ENCODE measurements around the gene STYX.

The STYX gene

GRCh38 chr14:52741865-52742264 is 11.9 kb downstream of the STYX start:
- DNase-seq: no peak
- no peak overlapping the region for H2AFZ ChIP-seq (ENCODE audit: low read depth, low read length)
- peaks cover 5 to 21% of the 10 kb centered on the region in 2 experiments for H3K36me3 ChIP-seq (ENCODE audit: control insufficient read depth in 1 of 2, insufficient read depth in 2 of 2, low read depth in 1 of 2, low read length in 2 of 2)
- no peak overlapping the region for H3K27ac ChIP-seq (ENCODE audit: low read length, poor library complexity, severe bottlenecking)
- H2BK15ac ChIP-seq (ENCODE audit: low read depth, poor library complexity, severe bottlenecking): no peak overlapping the region
- H3K23ac ChIP-seq (ENCODE audit: low read length in 2 of 2): no peak overlapping the region
- no peak overlapping the region for H3K4me3 ChIP-seq (ENCODE audit: insufficient read depth in 1 of 2, low read depth in 1 of 2, low read length in 2 of 2)
- H3K9me3 ChIP-seq (ENCODE audit: control insufficient read depth, low read length): no peaks in the 10 kb centered on the region
- H3K4me2 ChIP-seq (ENCODE audit: low read length, poor library complexity, severe bottlenecking): no peak overlapping the region
- H3K27me3 ChIP-seq (ENCODE audit: control insufficient read depth in 1 of 2, insufficient read depth in 1 of 2, low read length in 2 of 2): no peaks in the 10 kb centered on the region
- no peak overlapping the region for H3K14ac ChIP-seq (ENCODE audit: low read length in 2 of 2)
- H3K18ac ChIP-seq (ENCODE audit: low read depth in 1 of 2, low read length in 2 of 2): no peak overlapping the region
- no peak overlapping the region for H4K91ac ChIP-seq (ENCODE audit: low read length)
- H2BK120ac ChIP-seq (ENCODE audit: low read depth, low read length): no peak overlapping the region
- no peak overlapping the region for H2AK5ac ChIP-seq (ENCODE audit: low read length, severe bottlenecking)
- H4K8ac ChIP-seq (ENCODE audit: low read length): no peak overlapping the region
- H2BK5ac ChIP-seq (ENCODE audit: low read depth, low read length, poor library complexity, severe bottlenecking): no peak overlapping the region
- no peak overlapping the region for H2BK12ac ChIP-seq (ENCODE audit: low read length in 2 of 2)
- H3K9ac ChIP-seq (ENCODE audit: low read length): peak overlapping the region; percentile 65
- peaks cover 12% of the 10 kb centered on the region for H3K79me1 ChIP-seq (replicated peaks; ENCODE audit: low read length, poor library complexity, severe bottlenecking)
- H3K4ac ChIP-seq (ENCODE audit: low read depth in 1 of 2, low read length in 2 of 2): no peak overlapping the region
- no peaks in the 10 kb centered on the region for H3K4me1 ChIP-seq (ENCODE audit: control insufficient read depth, insufficient read depth, low read depth, low read length)

GRCh38 chr14:52748647-52749292 is 18.8 kb downstream of the STYX start:
- Histone ChIP-seq H3K27ac (ENCODE audit: low read length, poor library complexity, severe bottlenecking) (no peak overlapping the region), H3K4me2 (ENCODE audit: low read length, poor library complexity, severe bottlenecking) (no peak overlapping the region), H3K79me1 (replicated peaks; ENCODE audit: low read length, poor library complexity, severe bottlenecking) (peaks cover 3% of the 10 kb centered on the region), H2BK12ac (ENCODE audit: low read length in 2 of 2) (no peak overlapping the region), H3K14ac (ENCODE audit: low read length in 2 of 2) (no peak overlapping the region), H3K36me3 (ENCODE audit: control insufficient read depth in 1 of 2, insufficient read depth in 2 of 2, low read depth in 1 of 2, low read length in 2 of 2) (peaks cover 5 to 59% of the 10 kb centered on the region in 2 experiments), H2AFZ (ENCODE audit: low read depth, low read length) (no peak overlapping the region), H2AK5ac (ENCODE audit: low read length, severe bottlenecking) (no peak overlapping the region), H3K23ac (ENCODE audit: low read length in 2 of 2) (no peak overlapping the region), H3K9ac (ENCODE audit: low read length) (no peak overlapping the region), H4K91ac (ENCODE audit: low read length) (no peak overlapping the region), H3K4ac (ENCODE audit: low read depth in 1 of 2, low read length in 2 of 2) (no peak overlapping the region), H3K27me3 (ENCODE audit: control insufficient read depth in 1 of 2, insufficient read depth in 1 of 2, low read length in 2 of 2) (no peaks in the 10 kb centered on the region), H2BK5ac (ENCODE audit: low read depth, low read length, poor library complexity, severe bottlenecking) (no peak overlapping the region), H2BK120ac (ENCODE audit: low read depth, low read length) (no peak overlapping the region), H2BK15ac (ENCODE audit: low read depth, poor library complexity, severe bottlenecking) (no peak overlapping the region), H3K18ac (ENCODE audit: low read depth in 1 of 2, low read length in 2 of 2) (no peak overlapping the region), H4K8ac (ENCODE audit: low read length) (no peak overlapping the region), H3K4me3 (ENCODE audit: insufficient read depth in 1 of 2, low read depth in 1 of 2, low read length in 2 of 2) (no peak overlapping the region), H3K9me3 (ENCODE audit: control insufficient read depth, low read length) (no peaks in the 10 kb centered on the region), H3K4me1 (ENCODE audit: control insufficient read depth, insufficient read depth, low read depth, low read length) (no peaks in the 10 kb centered on the region)
- no peak for DNase-seq
- 93% methylated on average over 6 of the region's 8 CpGs for WGBS

DNA sequence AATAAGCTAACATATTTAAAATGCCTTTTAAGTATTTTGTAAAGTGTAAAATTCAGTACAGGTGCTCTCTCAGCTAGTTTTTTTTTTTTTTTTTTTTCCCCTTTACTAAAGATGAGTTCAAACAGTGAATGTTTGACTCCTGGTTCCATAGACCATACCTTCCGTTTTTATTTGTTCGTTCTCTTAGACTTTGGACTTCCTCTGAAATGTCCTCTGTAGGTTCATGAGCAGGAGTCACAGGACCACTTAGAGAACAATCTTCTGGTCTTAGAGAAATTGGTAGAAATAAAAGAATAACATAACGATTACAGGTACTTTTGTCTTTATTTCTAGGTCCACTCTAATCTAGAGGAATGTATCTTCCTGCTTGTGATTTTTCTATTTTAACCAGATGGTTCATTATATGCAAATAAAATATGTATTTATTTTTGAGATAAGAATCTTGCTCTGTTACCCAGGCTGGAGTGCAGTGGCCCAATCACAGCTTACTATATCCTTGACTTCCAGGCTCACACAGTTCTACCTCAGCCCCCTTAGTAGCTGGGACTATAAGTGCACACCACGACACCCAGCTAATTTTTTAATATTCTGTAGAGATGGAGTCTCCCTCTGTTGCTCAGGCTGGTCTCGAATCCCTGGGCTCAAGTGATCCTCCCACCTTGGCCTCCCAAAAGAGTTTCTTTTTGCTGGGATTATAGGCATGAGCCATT is 25.8 kb downstream of the STYX start:
- peaks cover 3 to 53% of the 10 kb centered on the region in 2 experiments for H3K36me3 ChIP-seq (ENCODE audit: control insufficient read depth in 1 of 2, insufficient read depth in 2 of 2, low read depth in 1 of 2, low read length in 2 of 2)
- H3K23ac ChIP-seq (ENCODE audit: low read length in 2 of 2): no peak overlapping the region
- H3K79me1 ChIP-seq (replicated peaks; ENCODE audit: low read length, poor library complexity, severe bottlenecking): peaks cover 2% of the 10 kb centered on the region
- H3K27me3 ChIP-seq (ENCODE audit: control insufficient read depth in 1 of 2, insufficient read depth in 1 of 2, low read length in 2 of 2): no peaks in the 10 kb centered on the region
- no peak overlapping the region for H2BK12ac ChIP-seq (ENCODE audit: low read length in 2 of 2)
- H2BK120ac ChIP-seq (ENCODE audit: low read depth, low read length): no peak overlapping the region
- H2AK5ac ChIP-seq (ENCODE audit: low read length, severe bottlenecking): no peak overlapping the region
- H4K91ac ChIP-seq (ENCODE audit: low read length): no peak overlapping the region
- no peak overlapping the region for H2BK5ac ChIP-seq (ENCODE audit: low read depth, low read length, poor library complexity, severe bottlenecking)
- H2BK15ac ChIP-seq (ENCODE audit: low read depth, poor library complexity, severe bottlenecking): no peak overlapping the region
- no peaks in the 10 kb centered on the region for H3K9me3 ChIP-seq (ENCODE audit: control insufficient read depth, low read length)
- H3K4ac ChIP-seq (ENCODE audit: low read depth in 1 of 2, low read length in 2 of 2): no peak overlapping the region
- H3K14ac ChIP-seq (ENCODE audit: low read length in 2 of 2): no peak overlapping the region
- no peak overlapping the region for H3K4me3 ChIP-seq (ENCODE audit: insufficient read depth in 1 of 2, low read depth in 1 of 2, low read length in 2 of 2)
- WGBS: 96% methylated on average over 4 of the region's 5 CpGs
- no peak overlapping the region for H3K18ac ChIP-seq (ENCODE audit: low read depth in 1 of 2, low read length in 2 of 2)
- no peak overlapping the region for H4K8ac ChIP-seq (ENCODE audit: low read length)
- H2AFZ ChIP-seq (ENCODE audit: low read depth, low read length): no peak overlapping the region
- H3K4me2 ChIP-seq (ENCODE audit: low read length, poor library complexity, severe bottlenecking): no peak overlapping the region
- no peak for DNase-seq
- H3K4me1 ChIP-seq (ENCODE audit: control insufficient read depth, insufficient read depth, low read depth, low read length): no peaks in the 10 kb centered on the region
- H3K9ac ChIP-seq (ENCODE audit: low read length): no peak overlapping the region
- no peak overlapping the region for H3K27ac ChIP-seq (ENCODE audit: low read length, poor library complexity, severe bottlenecking)

DNA sequence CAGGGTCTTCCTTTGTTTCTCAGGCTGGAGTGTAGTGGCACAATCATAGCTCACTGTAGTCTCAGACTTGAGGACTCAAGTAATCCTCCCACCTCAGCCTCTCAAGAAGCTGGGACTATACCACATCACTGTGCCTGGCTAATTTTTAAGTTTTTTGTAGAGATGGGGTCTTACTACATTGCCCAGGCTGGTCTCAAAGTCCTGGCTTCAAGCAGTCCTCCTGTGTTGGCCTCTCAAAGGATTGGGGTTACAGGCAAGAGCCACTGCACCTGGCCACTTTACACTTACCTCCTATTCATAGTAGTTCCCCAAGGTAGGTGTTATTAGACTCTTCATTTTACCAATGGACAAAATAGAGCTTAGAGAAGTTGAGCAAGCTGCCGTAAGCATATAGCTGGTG is 29.2 kb downstream of the STYX start:
- Histone ChIP-seq H3K4me1 (ENCODE audit: control insufficient read depth, insufficient read depth, low read depth, low read length) (no peaks in the 10 kb centered on the region), H3K14ac (ENCODE audit: low read length in 2 of 2) (no peak overlapping the region), H2BK5ac (ENCODE audit: low read depth, low read length, poor library complexity, severe bottlenecking) (no peak overlapping the region), H2BK12ac (ENCODE audit: low read length in 2 of 2) (no peak overlapping the region), H4K91ac (ENCODE audit: low read length) (no peak overlapping the region), H3K23ac (ENCODE audit: low read length in 2 of 2) (no peak overlapping the region), H3K79me1 (replicated peaks; ENCODE audit: low read length, poor library complexity, severe bottlenecking) (peaks cover 2% of the 10 kb centered on the region), H3K4ac (ENCODE audit: low read depth in 1 of 2, low read length in 2 of 2) (no peak overlapping the region), H3K27ac (ENCODE audit: low read length, poor library complexity, severe bottlenecking) (no peak overlapping the region), H3K4me3 (ENCODE audit: insufficient read depth in 1 of 2, low read depth in 1 of 2, low read length in 2 of 2) (no peak overlapping the region), H4K8ac (ENCODE audit: low read length) (no peak overlapping the region), H3K9me3 (ENCODE audit: control insufficient read depth, low read length) (no peaks in the 10 kb centered on the region), H3K27me3 (ENCODE audit: control insufficient read depth in 1 of 2, insufficient read depth in 1 of 2, low read length in 2 of 2) (no peaks in the 10 kb centered on the region), H2AFZ (ENCODE audit: low read depth, low read length) (no peak overlapping the region), H2BK15ac (ENCODE audit: low read depth, poor library complexity, severe bottlenecking) (no peak overlapping the region), H3K36me3 (ENCODE audit: control insufficient read depth in 1 of 2, insufficient read depth in 2 of 2, low read depth in 1 of 2, low read length in 2 of 2) (peaks cover 7 to 51% of the 10 kb centered on the region in 2 experiments), H3K18ac (ENCODE audit: low read depth in 1 of 2, low read length in 2 of 2) (no peak overlapping the region), H3K9ac (ENCODE audit: low read length) (no peak overlapping the region), H2AK5ac (ENCODE audit: low read length, severe bottlenecking) (no peak overlapping the region), H2BK120ac (ENCODE audit: low read depth, low read length) (no peak overlapping the region), H3K4me2 (ENCODE audit: low read length, poor library complexity, severe bottlenecking) (no peak overlapping the region)
- WGBS: no CpG with 5 or more reads among the region's 1 CpG
- DNase-seq: no peak
